NT2/D1 (cell line): Measurements from ENCODE around the gene LPP.

Experiments
- SUZ12 ChIP-seq: IDR thresholded peaks from 2 replicates; pipeline ENCODE4 v1.6.1; 2011; ENCODE audit not compliant: insufficient read length, insufficient read depth; ENCODE audit errors: extremely low read depth
- ZNF274 ChIP-seq: IDR thresholded peaks from 2 replicates; pipeline ENCODE4 v1.6.1; 2011; ENCODE audit warnings: mild to moderate bottlenecking, low read depth, low read length

DNA sequence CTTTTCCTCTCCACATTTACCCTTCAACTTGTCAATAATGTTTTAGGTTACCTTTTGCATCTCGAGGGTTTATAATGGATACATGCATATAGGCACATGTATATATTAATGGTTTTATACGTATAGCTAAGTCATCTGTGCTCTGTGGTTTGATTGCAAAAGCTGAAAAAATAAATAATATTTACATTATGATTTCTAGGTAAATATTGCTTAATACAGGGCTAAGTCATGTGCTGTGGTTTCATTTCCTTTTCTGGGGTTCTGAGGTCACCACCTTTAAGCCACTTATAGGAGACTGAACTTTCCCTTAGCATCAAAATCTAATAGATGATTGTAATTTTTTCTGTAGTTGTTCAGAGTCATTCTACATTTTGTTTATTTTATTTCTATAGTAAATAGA, 33.1 kb downstream of the LPP start:
- TF ChIP-seq SUZ12 (no peak), ZNF274 (no peak)
